Choroid plexus epithelial cell (primary cell): ENCODE measurements around the gene TMEM52.

Experiments used
- DNase-seq: peaks from one replicate; pipeline ENCODE4 v3.0.0-alpha.2; 2010; ENCODE audit warnings: low read depth
- H3K4me3 ChIP-seq: 2 replicates; pipeline ENCODE4 v1.5.1; 2011; ENCODE audit warnings: low read depth, mild to moderate bottlenecking, control low read depth, low read length, moderate library complexity
- CTCF ChIP-seq: conservative IDR thresholded peaks from 2 replicates; pipeline ENCODE4 v1.5.1; 2011; ENCODE audit warnings: low read depth, mild to moderate bottlenecking, control low read depth, inconsistent platforms, low read length, moderate library complexity

TMEM52 gene

DNA sequence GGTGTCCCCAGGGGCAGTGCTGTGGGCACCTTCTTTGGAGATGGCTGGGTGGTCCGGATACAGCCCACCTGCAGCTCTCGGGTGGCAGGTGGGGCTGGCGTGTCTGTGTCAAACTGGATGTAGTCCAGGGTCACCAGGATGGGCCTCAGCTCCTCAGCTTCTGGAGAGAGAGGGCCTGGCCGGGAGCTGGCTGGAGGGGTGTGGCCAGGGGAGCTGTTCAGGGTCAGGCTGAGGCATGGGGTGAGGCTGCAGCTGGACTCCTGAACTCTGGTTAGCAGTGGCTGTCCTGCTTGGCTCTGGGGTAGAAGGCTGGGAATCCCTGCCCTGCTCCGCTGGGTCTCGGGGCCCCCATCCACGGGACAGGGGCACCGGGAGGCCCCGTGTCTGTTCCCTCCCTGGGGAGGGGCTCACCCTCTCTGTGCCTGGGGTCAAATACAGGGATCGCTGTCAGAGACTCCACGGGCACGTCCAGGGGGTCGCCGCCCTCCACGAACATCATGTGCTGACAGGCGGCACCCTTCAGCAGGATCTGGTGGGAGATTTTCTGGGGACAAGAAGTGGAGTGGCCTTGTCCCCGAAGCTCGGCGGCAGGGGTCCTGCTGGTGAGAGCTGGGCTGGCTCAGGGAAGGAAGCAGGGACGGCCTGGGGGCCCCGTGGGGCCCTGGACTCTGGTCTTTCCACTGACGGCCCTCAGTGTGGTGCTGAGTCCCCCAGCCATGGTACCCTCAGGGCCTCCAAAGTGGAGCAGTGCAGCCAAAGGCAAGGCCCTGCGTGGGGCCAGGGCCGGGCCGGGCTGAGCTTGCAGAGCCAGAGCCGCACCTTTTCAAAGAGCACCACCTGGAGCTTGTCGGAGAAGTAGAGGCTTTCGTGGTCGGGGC lies 4.1 kb upstream of the TMEM52 start:
- TF ChIP-seq CTCF, result no peak
- DNase-seq, result no peak
- H3K4me3 ChIP-seq, result no peak overlapping the region

DNA sequence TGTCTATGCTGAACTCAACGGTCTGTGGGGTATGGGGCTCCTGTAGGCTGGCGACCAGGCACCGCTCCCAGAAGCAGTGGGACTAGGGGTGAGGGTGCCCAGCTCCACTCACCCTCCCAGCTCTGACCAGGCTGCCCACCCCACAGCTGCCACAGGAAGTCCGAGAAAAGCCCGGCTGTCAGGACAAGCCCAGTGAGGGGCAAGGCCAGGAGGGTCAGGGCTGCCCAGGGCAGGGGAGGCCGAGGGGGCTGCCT lies 3.5 kb upstream of the TMEM52 start:
- no peak for TF ChIP-seq CTCF
- no peak for DNase-seq

DNA sequence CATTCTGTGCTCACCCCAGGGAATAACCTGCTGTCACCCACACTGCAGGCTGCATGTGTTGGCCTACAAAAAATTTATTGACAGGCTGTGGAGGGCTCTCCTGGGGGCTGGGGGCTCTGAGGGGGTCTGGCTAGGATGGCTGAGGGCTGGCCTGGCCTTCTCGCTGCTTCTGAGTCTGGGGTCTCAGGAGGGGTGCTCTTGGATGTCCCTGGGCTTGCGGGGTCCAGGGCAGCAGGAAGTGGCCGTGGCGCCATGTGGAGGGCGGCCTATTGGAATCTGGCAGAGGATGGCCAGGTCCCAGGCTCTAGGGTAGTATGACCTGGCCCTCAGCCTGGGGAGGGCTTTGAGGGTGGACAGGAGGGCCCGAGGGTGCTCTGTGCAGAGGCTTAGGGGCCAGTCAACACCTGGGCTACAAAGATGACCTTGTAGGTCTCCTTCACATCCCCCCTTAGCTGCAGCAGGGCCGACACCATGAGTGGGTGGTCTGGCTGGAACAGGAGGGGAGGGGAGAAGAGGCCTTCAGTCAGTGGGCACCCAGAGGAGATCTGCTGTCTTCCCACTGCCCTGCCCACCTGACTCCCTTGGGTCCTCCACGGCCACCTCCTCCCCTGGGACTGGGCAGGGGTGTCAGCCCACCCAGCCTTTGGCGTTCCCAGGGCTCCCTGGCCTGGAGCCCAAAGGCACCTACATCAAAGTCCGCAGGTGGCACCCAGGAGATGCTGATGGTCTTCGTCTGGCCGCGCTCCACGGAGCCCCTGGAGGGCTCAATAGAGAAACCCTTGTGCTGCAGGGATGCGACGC lies 3.0 kb upstream of the TMEM52 start:
- H3K4me3 ChIP-seq, result no peak overlapping the region
- DNase-seq, result no peak
- no peak for TF ChIP-seq CTCF

More for the DNA sequence above, 3.5 kb upstream of the TMEM52 start:
- no peak overlapping the region for H3K4me3 ChIP-seq

DNA sequence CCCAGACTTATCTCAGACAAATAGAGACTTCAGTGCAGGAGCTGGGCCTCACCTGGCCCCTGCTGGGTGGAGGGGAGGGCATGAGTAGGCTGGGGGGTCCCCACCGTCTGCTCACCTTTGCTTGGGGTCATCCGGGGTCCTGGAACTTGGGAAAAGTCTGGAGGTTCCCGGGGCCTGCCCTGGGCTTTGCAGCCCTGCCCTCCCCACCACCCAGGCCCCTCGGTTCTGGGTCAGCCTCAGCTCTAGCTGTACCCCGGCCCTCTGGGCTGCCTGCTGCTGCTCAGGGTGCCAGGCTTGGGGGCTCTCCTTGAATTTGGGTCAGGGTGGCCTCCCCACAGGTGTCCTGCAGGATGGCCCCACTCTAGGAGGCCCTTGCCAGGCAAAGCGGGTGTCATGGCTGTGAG lies 2.4 kb upstream of the TMEM52 start:
- no peak overlapping the region for H3K4me3 ChIP-seq
- DNase-seq, result no peak
- TF ChIP-seq CTCF, result no peak

- no peak for TF ChIP-seq CTCF
- no peak overlapping the region for H3K4me3 ChIP-seq
- no peak for DNase-seq
Measured at GRCh38 chr1:1920608-1921458, 1.8 kb upstream of the TMEM52 start.

- no peak overlapping the region for H3K4me3 ChIP-seq
- no peak for DNase-seq
- no peak for TF ChIP-seq CTCF
Measured at GRCh38 chr1:1920057-1920607, 1.1 kb upstream of the TMEM52 start.
